H1 (cell line): ENCODE data around the gene GPR21. TPM values are rescaled to one million over a fixed set of nuclear protein-coding genes. Genes with fewer than 3 reads are reported as not detected.

Experiments used
- CTCF ChIA-PET: fragments of 300-600 bp; sonication (Branson Sonifier 250); formaldehyde crosslinking; loops from one replicate; lab custom pipeline; 2021; ENCODE audit not compliant: partially characterized antibody; lab: Charles Lee
- POLR2A ChIA-PET: fragments of 300-600 bp; sonication (Branson Sonifier 250); formaldehyde crosslinking; loops from one replicate; lab custom pipeline; 2021; ENCODE audit warnings: inconsistent platforms; ENCODE audit not compliant: partially characterized antibody; lab: Charles Lee
- DNase-seq, 2 experiments: peaks; one replicate each; pipeline versions ENCODE4 v3.0.0 to v3.0.0-alpha.2; 2010 to 2022; ENCODE audit warnings: low spot score in 2 of 2, low read depth in 1 of 2, mixed read lengths in 1 of 2
- FAIRE-seq: peaks from 2 replicates; lab custom pipeline; 2011; peaks lifted over from hg19 to GRCh38; lab: Jason Lieb, UNC
- H2AFZ ChIP-seq: 2 replicates; pipeline ENCODE4 v1.8.1; 2012; ENCODE audit warnings: low read length, inconsistent platforms
- H2AK5ac ChIP-seq: 2 replicates; pipeline ENCODE4 v1.6.1; 2013; ENCODE audit warnings: low read depth, low read length
- H2BK120ac ChIP-seq: replicated peaks from 2 replicates; pipeline ENCODE3; 2013; ENCODE audit warnings: low read depth, low read length, inconsistent platforms
- H2BK12ac ChIP-seq: 2 replicates; pipeline ENCODE4 v1.6.1; 2013; ENCODE audit warnings: low read depth, low read length
- H2BK15ac ChIP-seq: 2 replicates; pipeline ENCODE4 v1.6.1; 2013; ENCODE audit warnings: low read length
- H2BK20ac ChIP-seq: 2 replicates; pipeline ENCODE4 v1.6.1; 2013; ENCODE audit warnings: low read length
- H2BK5ac ChIP-seq: 2 replicates; pipeline ENCODE4 v1.6.1; 2013; ENCODE audit warnings: low read depth, low read length
- H3K14ac ChIP-seq: 2 replicates; pipeline ENCODE4 v1.6.1; 2013; ENCODE audit warnings: inconsistent platforms; ENCODE audit not compliant: insufficient read length
- H3K18ac ChIP-seq: 2 replicates; pipeline ENCODE4 v1.6.1; 2013; ENCODE audit warnings: low read length; ENCODE audit errors: extremely low read depth
- H3K23ac ChIP-seq: 2 replicates; pipeline ENCODE4 v1.6.1; 2013; ENCODE audit warnings: inconsistent platforms; ENCODE audit not compliant: insufficient read length
- H3K23me2 ChIP-seq: 2 replicates; pipeline ENCODE4 v1.6.1; 2013; ENCODE audit warnings: low read depth, low read length
- H3K27ac ChIP-seq: 2 replicates; pipeline ENCODE4 v1.6.1; 2011; ENCODE audit warnings: low read depth, low read length, inconsistent platforms
- H3K27me3 ChIP-seq, 4 experiments: replicated peaks in 1 of 4; 1 replicate in 1 of 4; 2 replicates in 3 of 4; pipeline versions ENCODE4 v1.6.1 to v1.8.1; 2011 to 2013; ENCODE audit warnings: low read length in 3 of 4, mild to moderate bottlenecking in 3 of 4, inconsistent platforms in 2 of 4, mixed read lengths in 2 of 4, moderate library complexity in 1 of 4; ENCODE audit not compliant: control insufficient read depth in 3 of 4, insufficient read depth in 3 of 4; ENCODE audit errors: extremely low read depth in 1 of 4
- H3K36me3 ChIP-seq, 4 experiments: 2 replicates each; pipeline versions ENCODE4 v1.6.1 to v1.8.1; 2011 to 2013; ENCODE audit warnings: mild to moderate bottlenecking in 4 of 4, low read length in 3 of 4, moderate library complexity in 2 of 4, control low read depth in 1 of 4, inconsistent platforms in 1 of 4; ENCODE audit not compliant: insufficient read depth in 4 of 4, control insufficient read depth in 2 of 4
- H3K4ac ChIP-seq: replicated peaks from 2 replicates; pipeline ENCODE3; 2013; ENCODE audit warnings: low read length, low read depth, mixed read lengths, inconsistent platforms; ENCODE audit not compliant: insufficient read length
- H3K4me1 ChIP-seq, 4 experiments: replicated peaks in 1 of 4; 1 replicate in 1 of 4; 2 replicates in 3 of 4; pipeline versions ENCODE4 v1.6.1 to v1.8.1; 2011 to 2013; ENCODE audit warnings: low read length in 3 of 4, inconsistent platforms in 2 of 4, mixed read lengths in 1 of 4; ENCODE audit not compliant: insufficient read depth in 4 of 4, control insufficient read depth in 3 of 4
- H3K4me2 ChIP-seq, 2 experiments: 2 replicates each; pipeline versions ENCODE4 v1.6.1 to v1.8.1; 2011 to 2013; ENCODE audit warnings: low read depth in 2 of 2, low read length in 2 of 2, control low read depth in 1 of 2, inconsistent platforms in 1 of 2, mild to moderate bottlenecking in 1 of 2; ENCODE audit not compliant: insufficient read depth in 1 of 2
- H3K4me3 ChIP-seq, 4 experiments: fragments of 200-600, 300-600 bp in 1 of 4; sonication (generic), shearing (Covaris generic), sonication (Bioruptor Twin) in 1 of 4; 2 replicates each; pipeline versions ENCODE4 v1.5.1 to v1.8.1; 2011 to 2016; ENCODE audit warnings: low read length in 4 of 4, low read depth in 3 of 4, control low read depth in 2 of 4, inconsistent platforms in 2 of 4, mild to moderate bottlenecking in 2 of 4, mixed read lengths in 1 of 4, moderate library complexity in 1 of 4; ENCODE audit not compliant: insufficient read depth in 2 of 4; ENCODE audit errors: extremely low read depth in 1 of 4
- H3K56ac ChIP-seq: replicated peaks from 2 replicates; pipeline ENCODE3; 2013; ENCODE audit warnings: low read depth, mild to moderate bottlenecking, mixed read lengths, low read length, inconsistent platforms; ENCODE audit not compliant: insufficient read length
- H3K79me1 ChIP-seq: 2 replicates; pipeline ENCODE4 v1.6.1; 2013; ENCODE audit warnings: low read depth, low read length, control low read depth
- H3K79me2 ChIP-seq, 2 experiments: 2 replicates each; pipeline versions ENCODE4 v1.6.1 to v1.8.1; 2012 to 2013; ENCODE audit warnings: low read length in 2 of 2, mild to moderate bottlenecking in 2 of 2, inconsistent platforms in 1 of 2; ENCODE audit not compliant: insufficient read depth in 2 of 2, control insufficient read depth in 1 of 2
- H3K9ac ChIP-seq, 4 experiments: replicated peaks in 1 of 4; 1 replicate in 1 of 4; 2 replicates in 3 of 4; pipeline versions ENCODE4 v1.6.1 to v1.8.1; 2011 to 2013; ENCODE audit warnings: low read depth in 3 of 4, low read length in 3 of 4, control low read depth in 2 of 4, mild to moderate bottlenecking in 2 of 4, moderate library complexity in 2 of 4, inconsistent platforms in 1 of 4; ENCODE audit errors: extremely low read depth in 1 of 4
- H3K9me3 ChIP-seq, 2 experiments: 2 replicates each; pipeline versions ENCODE4 v1.6.1 to v1.8.1; 2012 to 2013; ENCODE audit warnings: mild to moderate bottlenecking in 2 of 2, moderate library complexity in 2 of 2, control low read depth in 1 of 2, inconsistent platforms in 1 of 2, low read depth in 1 of 2, low read length in 1 of 2, mixed read lengths in 1 of 2; ENCODE audit not compliant: insufficient read depth in 2 of 2
- H4K20me1 ChIP-seq, 2 experiments: replicated peaks in 1 of 2; 2 replicates each; pipeline versions ENCODE3 to v1.8.1; 2011 to 2013; ENCODE audit warnings: inconsistent platforms in 2 of 2, low read length in 2 of 2, mild to moderate bottlenecking in 1 of 2; ENCODE audit not compliant: insufficient read depth in 2 of 2, control insufficient read depth in 1 of 2
- H4K5ac ChIP-seq: 2 replicates; pipeline ENCODE4 v1.6.1; 2013; ENCODE audit warnings: low read length, low read depth, mixed read lengths, inconsistent platforms; ENCODE audit not compliant: insufficient read length
- H4K8ac ChIP-seq: 2 replicates; pipeline ENCODE4 v1.8.0; 2013; ENCODE audit warnings: mild to moderate bottlenecking, moderate library complexity, low read length, inconsistent platforms; ENCODE audit not compliant: insufficient read depth; ENCODE audit errors: extremely low read depth
- H4K91ac ChIP-seq: replicated peaks from 2 replicates; pipeline ENCODE3; 2013; ENCODE audit warnings: low read length, mixed read lengths, inconsistent platforms; ENCODE audit not compliant: insufficient read length
- ATF3 ChIP-seq: IDR thresholded peaks from 2 replicates; pipeline ENCODE4 v1.6.1; 2011; ENCODE audit warnings: low read depth, mild to moderate bottlenecking, low read length; ENCODE audit not compliant: insufficient read depth
- CBX8 ChIP-seq: fragments of 300-800, 300-1000 bp; sonication (generic); IDR thresholded peaks from 2 replicates; pipeline ENCODE4 v1.7.1; 2016; ENCODE audit warnings: low read depth, low read length, borderline replicate concordance
- CHD1 ChIP-seq: IDR thresholded peaks from 2 replicates; pipeline ENCODE4 v1.6.1; 2012; ENCODE audit warnings: low read depth, low read length, improper control_type of control experiment
- EGR1 ChIP-seq: IDR thresholded peaks from 2 replicates; pipeline ENCODE4 v1.6.1; 2011; ENCODE audit warnings: low read depth, low read length, borderline replicate concordance
- EP300 ChIP-seq, 2 experiments: IDR thresholded peaks; 1 replicate in 1 of 2; 2 replicates in 1 of 2; pipeline ENCODE4 v1.6.1; 2011 to 2012; ENCODE audit warnings: low read depth in 2 of 2, low read length in 2 of 2, mild to moderate bottlenecking in 2 of 2, borderline replicate concordance in 1 of 2, inconsistent platforms in 1 of 2, moderate library complexity in 1 of 2
- GTF2F1 ChIP-seq: IDR thresholded peaks from 2 replicates; pipeline ENCODE4 v1.6.1; 2012; ENCODE audit warnings: low read depth, low read length, improper control_type of control experiment, borderline replicate concordance
- MAX ChIP-seq: IDR thresholded peaks from 2 replicates; pipeline ENCODE4 v1.6.1; 2012; ENCODE audit warnings: inconsistent platforms
- POU5F1 ChIP-seq: IDR thresholded peaks from 2 replicates; pipeline ENCODE4 v1.6.1; 2011; ENCODE audit warnings: low read depth, mild to moderate bottlenecking, low read length, moderate library complexity
- SIN3A ChIP-seq, 2 experiments: IDR thresholded peaks in 1 of 2; conservative IDR thresholded peaks in 1 of 2; 2 replicates each; pipeline ENCODE4 v1.6.1; 2011 to 2012; ENCODE audit warnings: low read length in 2 of 2, improper control_type of control experiment in 1 of 2, low read depth in 1 of 2, mild to moderate bottlenecking in 1 of 2
- SIRT6 ChIP-seq: IDR thresholded peaks from one replicate; pipeline ENCODE4 v1.7.1; 2012; ENCODE audit warnings: low read length, inconsistent platforms
- SP2 ChIP-seq: IDR thresholded peaks from 2 replicates; pipeline ENCODE4 v1.6.1; 2012; ENCODE audit warnings: mild to moderate bottlenecking, low read length, inconsistent platforms
- SRF ChIP-seq: IDR thresholded peaks from 2 replicates; pipeline ENCODE4 v1.6.1; 2011; ENCODE audit warnings: mild to moderate bottlenecking, low read depth, low read length, moderate library complexity
- SUZ12 ChIP-seq: fragments of 200-600 bp; sonication (generic); IDR thresholded peaks from 2 replicates; pipeline ENCODE4 v1.6.1; 2012; ENCODE audit warnings: mild to moderate bottlenecking, inconsistent platforms, low read length, moderate library complexity, mixed read lengths
- YY1 ChIP-seq: IDR thresholded peaks from 2 replicates; pipeline ENCODE4 v1.6.1; 2011; ENCODE audit warnings: low read depth, mild to moderate bottlenecking, low read length
- WGBS, 2 experiments: shearing (Covaris generic) in 1 of 2; methylation state at CpG; one replicate each; pipeline versions ENCODE4 v1.1.6 to v1.1.7; 2013 to 2015; ENCODE audit warnings: low lambda C conversion rate in 2 of 2, mixed read lengths in 2 of 2, inconsistent platforms in 1 of 2, low coverage in 1 of 2, missing lambda C conversion rate in 1 of 2; ENCODE audit not compliant: insufficient replicate concordance in 2 of 2, insufficient coverage in 1 of 2, insufficient read length in 1 of 2; ENCODE audit errors: extremely low coverage in 1 of 2, missing lambda C conversion rate in 1 of 2; 5-methylcytosine and 5-hydroxymethylcytosine counted together
- polyA plus RNA-seq, 7 experiments: library from polyadenylated mRNA; depleted of rRNA in 3 of 7; stranded (reverse) in 5 of 7; unstranded in 2 of 7; fragments of >200 nt in 5 of 7; fragments of 200-250 nt in 2 of 7; gene quantifications; 1 replicate in 5 of 7; 2 replicates in 1 of 7; 4 replicates in 1 of 7; pipeline versions ENCODE4 v1.2.1 to v1.2.3, GENCODE V29; 2011 to 2013; ENCODE audit warnings: missing spikeins in 2 of 7, mixed read lengths in 2 of 7
- total RNA-seq: library from RNA; stranded (reverse); fragmentation: NEBNext Ultra II Directional; extraction: Animal tissue kit (Norgen Biotek cat#: 25700); gene quantifications from 2 replicates; pipeline ENCODE4 v1.2.1, GENCODE V29; 2021

Gene GPR21
- total and polyA plus RNA-seq, 2 of the 8 experiments (the other 6 are each of a cell fraction or from before 2014, with no cell fraction given): 0.58 to 0.71 TPM

DNA sequence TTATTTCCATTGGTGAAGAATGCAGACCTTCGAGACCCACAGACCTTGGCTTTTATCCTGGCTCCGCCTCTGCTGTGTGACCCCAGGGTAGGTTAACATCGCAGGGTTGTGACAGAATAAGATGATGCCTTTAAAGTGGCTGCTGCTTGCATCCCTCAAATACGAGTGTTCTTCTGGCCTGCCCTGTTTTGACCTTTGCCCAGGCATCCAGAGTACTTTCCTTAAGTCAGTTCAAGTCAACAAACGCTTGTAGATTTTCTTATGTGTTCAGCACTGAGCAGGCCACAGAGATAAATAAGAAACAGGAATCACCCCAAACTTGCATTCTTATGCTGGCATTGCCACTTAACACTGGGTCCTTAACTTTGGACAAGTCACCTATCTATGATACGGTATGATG, 50.2 kb downstream of the GPR21 start:
- Histone ChIP-seq H3K56ac (no peak overlapping the region), H3K4ac (no peak overlapping the region), H2BK20ac (no peak overlapping the region), H3K36me3 (peaks cover 6 to 22% (median 11%) of the 10 kb centered on the region in 4 experiments; a peak in 7 of 8 replicates), H4K5ac (no peak overlapping the region), H4K8ac (no peak overlapping the region), H2BK5ac (no peak overlapping the region), H3K23ac (no peak overlapping the region), H3K4me2 (no peak overlapping the region), H2BK15ac (no peak overlapping the region), H3K27me3 (no peaks in the 10 kb centered on the region), H3K4me3 (no peak overlapping the region), H3K4me1 (peaks cover 0 to 5% (median 2%) of the 10 kb centered on the region in 4 experiments; a peak in 3 of 7 replicates), H3K79me1 (peaks cover 2% of the 10 kb centered on the region; the same call in 1 of the 2 replicates), H2BK12ac (no peak overlapping the region), H3K9ac (no peak overlapping the region), H2AK5ac (no peak overlapping the region), H3K27ac (no peak overlapping the region), H3K23me2 (no peaks in the 10 kb centered on the region), H3K18ac (no peak overlapping the region), H3K79me2 (no peaks in the 10 kb centered on the region), H3K9me3 (no peaks in the 10 kb centered on the region), H3K14ac (no peak overlapping the region), H2AFZ (no peak overlapping the region), H4K91ac (no peak overlapping the region), H4K20me1 (no peaks in the 10 kb centered on the region), H2BK120ac (no peak overlapping the region)
- FAIRE-seq (no peak), DNase-seq (no peak)
- ChIA-PET POLR2A (no interaction called here), CTCF (interaction anchor here (0.9 to 6.3 kb wide), 7 partner anchors 9 to 266 kb away, joined by 3 to 53 read pairs (median 10); no protein-coding TSS in a partner anchor)
- WGBS, 2 experiments: 88% methylated on average over 6 of the region's 6 CpGs; no CpG with 5 or more reads in 1 of the 2 experiments
- TF ChIP-seq EP300 (IDR thresholded peaks at IDR 0.05; ENCODE audit: borderline replicate concordance in 1 of 2, low read depth in 2 of 2, low read length in 2 of 2) (no peak), SUZ12 (no peak), CBX8 (no peak), CHD1 (no peak), SIN3A (conservative IDR thresholded peaks at IDR 0.05 in 1 of 2, IDR thresholded peaks at IDR 0.05 in 1 of 2; ENCODE audit: low read depth in 1 of 2, low read length in 2 of 2) (no peak), GTF2F1 (no peak), SP2 (no peak), POU5F1 (no peak), SRF (no peak), YY1 (no peak), ATF3 (no peak), MAX (no peak), EGR1 (no peak), SIRT6 (no peak)
